Stomach (tissue), 4 donors: ENCODE data around the gene IL1RL2.

Experiments used
- CTCF ChIP-seq, 7 experiments: fragments of 450-650 bp in 4 of 7; fragments of 200-600 bp in 3 of 7; sonication (generic) in 3 of 7; IDR thresholded peaks; one replicate each; pipeline ENCODE4 v1.5.1; 2016 to 2019; ENCODE audit warnings: antibody characterized with exemption in 7 of 7, control low read depth in 2 of 7, mild to moderate bottlenecking in 1 of 7
- POLR2A ChIP-seq, 4 donors: fragments of 450-650 bp; IDR thresholded peaks; one replicate each; pipeline ENCODE4 v1.6.1; 2016; ENCODE audit warnings: antibody characterized with exemption in 4 of 4, control low read depth in 2 of 4, mild to moderate bottlenecking in 1 of 4, moderate library complexity in 1 of 4

GRCh38 chr2:102235491-102235890 is 48.7 kb downstream of the IL1RL2 start:
- TF ChIP-seq CTCF (IDR thresholded peaks at IDR 0.05) (no peak), POLR2A (IDR thresholded peaks at IDR 0.05) (no peak)
